ENCODE data around the gene EIF4E1B. TPM values are rescaled to one million over a fixed set of nuclear protein-coding genes. Genes with fewer than 3 reads are reported as not detected.

EIF4E1B gene
- total RNA-seq, 4 donors from 2014 or later, result not detected

DNA sequence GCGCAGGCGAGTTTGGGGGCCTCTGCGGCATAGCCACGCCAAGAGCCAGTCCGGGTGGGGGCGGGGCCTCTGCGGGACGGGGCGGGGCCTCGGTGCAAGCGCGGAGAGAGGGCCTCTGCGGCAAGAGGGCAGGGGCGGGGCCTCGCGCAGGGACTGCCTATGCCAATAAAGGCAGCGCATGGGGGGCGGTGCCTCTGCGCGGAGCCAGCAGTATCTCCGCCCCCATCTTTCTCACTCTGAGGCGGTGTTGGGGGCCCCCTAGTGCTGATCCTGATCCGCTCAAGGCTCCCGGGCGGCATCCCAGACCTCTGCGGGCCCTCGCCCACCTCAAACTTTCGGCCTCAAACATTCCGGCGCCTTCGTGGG lies 11.3 kb upstream of the EIF4E1B start:
- no peak overlapping the region for H3K27ac ChIP-seq
- H3K36me3 ChIP-seq, result no peaks in the 10 kb centered on the region
- H3K27me3 ChIP-seq, result peaks cover 22 to 38% (median 32%) of the 10 kb centered on the region in 3 donors
- in situ Hi-C loops (cut with MboI; ENCODE audit: low sequenced_read_pairs in 4 of 4) (no loop called here), intact Hi-C loops (cut with DNase I; ENCODE audit: low total_unique reads) (no loop called here)
- TF ChIP-seq CTCF (IDR thresholded peaks at IDR 0.05 in 4 of 5, conservative IDR thresholded peaks at IDR 0.05 in 1 of 5), result peak in 1 of 5 experiments; percentile 46
- TF ChIP-seq POLR2A (IDR thresholded peaks at IDR 0.05), result no peak
- H3K4me1 ChIP-seq, result peaks cover 27% of the 10 kb centered on the region in 2 donors
- H3K9me3 ChIP-seq, result no peaks in the 10 kb centered on the region
- DNase-seq (peak; percentile 35 to 52), ATAC-seq (peak; percentile 27 to 32)
- peak overlapping the region in 3 of 4 donors; percentile 15 to 40 (median 29) for H3K4me3 ChIP-seq

GRCh38 chr5:176619569-176620332 lies 10.7 kb upstream of the EIF4E1B start:
- in situ Hi-C loops (cut with MboI; ENCODE audit: low sequenced_read_pairs in 4 of 4), result no loop called here
- Histone ChIP-seq H3K4me1 (peaks cover 27% of the 10 kb centered on the region in 2 donors), H3K27ac (no peak overlapping the region), H3K27me3 (peaks cover 22 to 37% (median 32%) of the 10 kb centered on the region in 3 donors), H3K36me3 (no peaks in the 10 kb centered on the region), H3K9me3 (no peaks in the 10 kb centered on the region), H3K4me3 (peak overlapping the region in 3 of 4 donors; percentile 15 to 40 (median 29))
- intact Hi-C loops (cut with DNase I; ENCODE audit: low total_unique reads), result no loop called here
- DNase-seq (no peak), ATAC-seq (no peak)
- TF ChIP-seq CTCF (IDR thresholded peaks at IDR 0.05 in 4 of 5, conservative IDR thresholded peaks at IDR 0.05 in 1 of 5) (no peak), POLR2A (IDR thresholded peaks at IDR 0.05) (no peak)

- ATAC-seq, result peak in 1 of 2 donors; percentile 51
Observed at GRCh38 chr5:176620333-176620981, 10.0 kb upstream of the EIF4E1B start.

GRCh38 chr5:176621661-176622079 lies 8.8 kb upstream of the EIF4E1B start:
- peaks cover 22 to 34% (median 32%) of the 10 kb centered on the region in 3 donors for H3K27me3 ChIP-seq
- intact Hi-C loops (cut with DNase I; ENCODE audit: low total_unique reads) (no loop called here), in situ Hi-C loops (cut with MboI; ENCODE audit: low sequenced_read_pairs in 4 of 4) (no loop called here)
- H3K36me3 ChIP-seq, result no peaks in the 10 kb centered on the region
- H3K4me1 ChIP-seq, result peaks cover 27% of the 10 kb centered on the region in 2 donors
- peak; percentile 62 to 91 for ATAC-seq
- TF ChIP-seq CTCF (IDR thresholded peaks at IDR 0.05 in 4 of 5, conservative IDR thresholded peaks at IDR 0.05 in 1 of 5) (no peak), POLR2A (IDR thresholded peaks at IDR 0.05) (peak in 1 of 2 donors; percentile 37)
- peak; percentile 36 to 45 for DNase-seq
- peak overlapping the region in 2 of 4 donors; percentile 25 to 47 for H3K27ac ChIP-seq
- H3K4me3 ChIP-seq, result no peak overlapping the region
- no peaks in the 10 kb centered on the region for H3K9me3 ChIP-seq

More at GRCh38 chr5:176620333-176620981, 10.0 kb upstream of the EIF4E1B start:
- Histone ChIP-seq H3K27ac (no peak overlapping the region), H3K9me3 (no peaks in the 10 kb centered on the region), H3K4me3 (peak overlapping the region in 2 of 4 donors; percentile 14 to 40), H3K4me1 (peaks cover 27% of the 10 kb centered on the region in 2 donors), H3K36me3 (no peaks in the 10 kb centered on the region), H3K27me3 (peaks cover 22 to 34% (median 32%) of the 10 kb centered on the region in 3 donors)
- TF ChIP-seq POLR2A (IDR thresholded peaks at IDR 0.05) (no peak), CTCF (IDR thresholded peaks at IDR 0.05 in 4 of 5, conservative IDR thresholded peaks at IDR 0.05 in 1 of 5) (no peak)
- intact Hi-C loops (cut with DNase I; ENCODE audit: low total_unique reads) (no loop called here), in situ Hi-C loops (cut with MboI; ENCODE audit: low sequenced_read_pairs in 4 of 4) (no loop called here)
- peak in 1 of 2 donors; percentile 25 for DNase-seq
